ENCODE data around the gene CAMTA1.

The CAMTA1 gene

GRCh38 chr1:7373876-7374562 lies 588.8 kb downstream of the CAMTA1 start:
- H3F3A ChIP-seq (ENCODE audit: insufficient read depth) = no peaks in the 10 kb centered on the region
- no peak overlapping the region for H3K4me3 ChIP-seq (ENCODE audit: insufficient read depth, low read length, poor library complexity, severe bottlenecking)
- H3K27ac ChIP-seq (ENCODE audit: low read depth, low read length) = no peak overlapping the region
- no peaks in the 10 kb centered on the region for H3K9me2 ChIP-seq (replicated peaks; ENCODE audit: insufficient read depth, low read length)
- H3K27me3 ChIP-seq (ENCODE audit: low read length) = no peaks in the 10 kb centered on the region
- H3K9ac ChIP-seq (ENCODE audit: low read length) = no peak overlapping the region
- H3K36me3 ChIP-seq (ENCODE audit: low read length) = no peaks in the 10 kb centered on the region
- TF ChIP-seq CTCF (IDR thresholded peaks at IDR 0.05; ENCODE audit: insufficient read depth, low read length, poor library complexity, severe bottlenecking) (no peak), EZH2phosphoT487 (conservative IDR thresholded peaks at IDR 0.05; ENCODE audit: low read length) (no peak)
- no peaks in the 10 kb centered on the region for H3K9me3 ChIP-seq (ENCODE audit: insufficient read depth, low read length)
- H3K4me2 ChIP-seq (ENCODE audit: low read depth, low read length, poor library complexity, severe bottlenecking) = no peak overlapping the region
- no peak overlapping the region for H2AFZ ChIP-seq (ENCODE audit: low read depth, low read length, severe bottlenecking)
- H4K20me1 ChIP-seq (ENCODE audit: low read depth, low read length) = no peaks in the 10 kb centered on the region
- no peaks in the 10 kb centered on the region for H3K79me2 ChIP-seq (ENCODE audit: insufficient read depth, low read length)

GRCh38 chr1:7374563-7375160 lies 589.4 kb downstream of the CAMTA1 start:
- Histone ChIP-seq H3K4me3 (ENCODE audit: insufficient read depth, low read length, poor library complexity, severe bottlenecking) (no peak overlapping the region), H3F3A (ENCODE audit: insufficient read depth) (no peaks in the 10 kb centered on the region), H3K27ac (ENCODE audit: low read depth, low read length) (no peak overlapping the region), H3K27me3 (ENCODE audit: low read length) (no peaks in the 10 kb centered on the region), H3K9me2 (replicated peaks; ENCODE audit: insufficient read depth, low read length) (no peaks in the 10 kb centered on the region), H3K9ac (ENCODE audit: low read length) (no peak overlapping the region), H3K4me2 (ENCODE audit: low read depth, low read length, poor library complexity, severe bottlenecking) (no peak overlapping the region), H4K20me1 (ENCODE audit: low read depth, low read length) (no peaks in the 10 kb centered on the region), H3K36me3 (ENCODE audit: low read length) (no peaks in the 10 kb centered on the region), H3K9me3 (ENCODE audit: insufficient read depth, low read length) (no peaks in the 10 kb centered on the region), H2AFZ (ENCODE audit: low read depth, low read length, severe bottlenecking) (no peak overlapping the region), H3K79me2 (ENCODE audit: insufficient read depth, low read length) (no peaks in the 10 kb centered on the region)
- TF ChIP-seq CTCF (IDR thresholded peaks at IDR 0.05; ENCODE audit: insufficient read depth, low read length, poor library complexity, severe bottlenecking) (no peak), EZH2phosphoT487 (conservative IDR thresholded peaks at IDR 0.05; ENCODE audit: low read length) (no peak)

- Histone ChIP-seq H3K9me2 (replicated peaks; ENCODE audit: insufficient read depth, low read length) (no peaks in the 10 kb centered on the region), H3K9me3 (ENCODE audit: insufficient read depth, low read length) (no peaks in the 10 kb centered on the region), H3K9ac (ENCODE audit: low read length) (no peak overlapping the region), H3F3A (ENCODE audit: insufficient read depth) (no peaks in the 10 kb centered on the region), H3K79me2 (ENCODE audit: insufficient read depth, low read length) (no peaks in the 10 kb centered on the region), H3K4me3 (ENCODE audit: insufficient read depth, low read length, poor library complexity, severe bottlenecking) (no peak overlapping the region), H3K27ac (ENCODE audit: low read depth, low read length) (no peak overlapping the region), H3K36me3 (ENCODE audit: low read length) (no peaks in the 10 kb centered on the region), H4K20me1 (ENCODE audit: low read depth, low read length) (no peaks in the 10 kb centered on the region), H2AFZ (ENCODE audit: low read depth, low read length, severe bottlenecking) (no peak overlapping the region), H3K4me2 (ENCODE audit: low read depth, low read length, poor library complexity, severe bottlenecking) (no peak overlapping the region), H3K27me3 (ENCODE audit: low read length) (no peaks in the 10 kb centered on the region)
- TF ChIP-seq EZH2phosphoT487 (conservative IDR thresholded peaks at IDR 0.05; ENCODE audit: low read length) (no peak), CTCF (IDR thresholded peaks at IDR 0.05; ENCODE audit: insufficient read depth, low read length, poor library complexity, severe bottlenecking) (no peak)
These were observed 590.1 kb downstream of the CAMTA1 start for GRCh38 chr1:7375329-7375728.

All from SU-DHL-6 (cell line).